Astrocyte of the cerebellum (primary cell): ENCODE results near the gene NUP107.
"Not testable (repeated sequence)": the region's sequence is repeated elsewhere in the genome, so short reads cannot be mapped to it uniquely, and the experiment has no call there.

Source experiments
- DNase-seq: peaks from one replicate; pipeline ENCODE4 v3.0.0-alpha.2; 2011; ENCODE audit warnings: low read depth
- H3K4me3 ChIP-seq: 2 replicates; pipeline ENCODE4 v1.5.1; 2011; ENCODE audit warnings: mild to moderate bottlenecking, low read depth, low read length, moderate library complexity
- in situ Hi-C: cut with HindIII; loops from 2 replicates; pipeline ENCODE4 v1.10.0; 2017; ENCODE audit warnings: low sequenced_read_pairs
- TF ChIP-seq, protein P1 (sequence below): IDR thresholded peaks from 2 replicates; pipeline ENCODE4 v1.5.1; 2012; ENCODE audit warnings: low read length, low read depth, moderate library complexity, mild to moderate bottlenecking; ENCODE audit errors: missing control alignments

NUP107 gene

DNA sequence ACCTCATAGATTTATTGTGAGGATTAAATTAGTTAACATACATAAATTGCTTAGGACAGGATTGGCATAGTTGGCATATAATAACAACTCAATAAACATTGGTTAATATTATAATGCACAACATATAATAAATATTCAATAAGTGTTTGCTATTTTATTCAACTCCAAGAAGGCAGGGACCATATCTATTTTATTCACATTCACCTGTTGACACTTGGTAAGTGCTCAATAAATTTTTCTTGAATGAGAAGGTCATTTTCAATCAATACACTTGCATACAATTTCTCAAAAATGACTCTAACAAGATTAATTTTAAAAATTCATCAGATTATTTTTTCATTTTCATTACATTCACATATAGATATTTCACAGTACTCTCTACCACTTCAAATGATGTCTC lies 12.4 kb upstream of the NUP107 start:
- in situ Hi-C loops = no loop called here
- no peak overlapping the region for H3K4me3 ChIP-seq
- TF ChIP-seq, protein P1, sequence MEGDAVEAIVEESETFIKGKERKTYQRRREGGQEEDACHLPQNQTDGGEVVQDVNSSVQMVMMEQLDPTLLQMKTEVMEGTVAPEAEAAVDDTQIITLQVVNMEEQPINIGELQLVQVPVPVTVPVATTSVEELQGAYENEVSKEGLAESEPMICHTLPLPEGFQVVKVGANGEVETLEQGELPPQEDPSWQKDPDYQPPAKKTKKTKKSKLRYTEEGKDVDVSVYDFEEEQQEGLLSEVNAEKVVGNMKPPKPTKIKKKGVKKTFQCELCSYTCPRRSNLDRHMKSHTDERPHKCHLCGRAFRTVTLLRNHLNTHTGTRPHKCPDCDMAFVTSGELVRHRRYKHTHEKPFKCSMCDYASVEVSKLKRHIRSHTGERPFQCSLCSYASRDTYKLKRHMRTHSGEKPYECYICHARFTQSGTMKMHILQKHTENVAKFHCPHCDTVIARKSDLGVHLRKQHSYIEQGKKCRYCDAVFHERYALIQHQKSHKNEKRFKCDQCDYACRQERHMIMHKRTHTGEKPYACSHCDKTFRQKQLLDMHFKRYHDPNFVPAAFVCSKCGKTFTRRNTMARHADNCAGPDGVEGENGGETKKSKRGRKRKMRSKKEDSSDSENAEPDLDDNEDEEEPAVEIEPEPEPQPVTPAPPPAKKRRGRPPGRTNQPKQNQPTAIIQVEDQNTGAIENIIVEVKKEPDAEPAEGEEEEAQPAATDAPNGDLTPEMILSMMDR = no peak
- no peak for DNase-seq

DNA sequence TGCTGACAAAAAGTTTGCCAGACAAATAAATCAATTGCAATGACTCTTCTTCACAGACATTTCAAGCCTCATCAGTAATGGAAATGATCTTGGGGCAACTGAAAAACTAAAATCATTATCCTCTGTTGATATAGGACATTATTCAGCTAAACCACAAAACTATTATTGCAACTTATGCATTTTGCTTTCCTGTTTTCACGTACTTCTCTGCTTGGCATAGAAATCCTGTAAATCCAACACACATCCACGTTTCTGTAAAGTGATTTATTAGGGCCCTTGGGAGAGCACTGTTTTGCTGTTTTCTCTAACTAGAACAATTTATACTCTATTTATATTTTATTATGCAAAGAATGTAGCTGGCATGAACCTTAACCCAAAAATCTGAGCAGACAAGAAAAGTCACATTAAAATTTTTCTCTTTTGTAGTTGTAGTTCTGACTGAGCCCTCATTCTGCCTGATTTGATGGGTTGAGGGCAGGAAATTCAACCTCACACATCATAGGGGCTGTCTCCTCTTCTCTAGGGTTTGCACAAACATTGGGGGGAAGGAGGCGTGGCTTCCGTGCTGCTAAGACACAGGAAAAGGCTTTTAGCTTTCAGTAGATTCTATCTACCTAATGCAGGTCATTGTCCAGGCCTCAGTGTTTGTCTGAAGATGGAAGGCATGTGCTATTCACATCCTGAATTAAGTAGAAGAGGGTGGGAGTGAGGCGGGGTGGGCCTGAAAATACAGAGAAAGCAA lies 11.5 kb upstream of the NUP107 start:
- in situ Hi-C loops = no loop called here
- DNase-seq = no peak

DNA sequence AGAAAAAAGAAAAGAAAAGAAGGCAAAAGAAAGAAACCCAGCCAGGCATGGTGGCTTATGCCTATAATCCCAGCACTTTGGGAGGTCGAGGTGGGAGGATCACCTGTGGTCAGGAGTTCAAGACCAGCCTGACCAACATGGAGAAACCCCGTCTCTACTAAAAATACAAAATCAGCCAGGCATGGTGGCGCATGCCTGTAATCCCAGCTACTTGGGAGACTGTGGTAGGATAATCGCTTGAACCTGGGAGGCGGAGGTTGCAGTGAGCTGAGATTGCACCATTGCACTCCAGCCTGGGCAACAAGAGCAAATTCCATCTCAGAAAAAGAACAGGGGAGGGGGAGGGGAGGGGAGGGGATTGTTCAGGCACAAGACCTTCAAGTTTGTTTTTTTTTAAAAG lies 9.9 kb upstream of the NUP107 start:
- H3K4me3 ChIP-seq, in situ Hi-C loops, DNase-seq: not testable (repeated sequence)

More for the DNA sequence above, 11.5 kb upstream of the NUP107 start:
- no peak overlapping the region for H3K4me3 ChIP-seq
- TF ChIP-seq, protein P1 = no peak

DNA sequence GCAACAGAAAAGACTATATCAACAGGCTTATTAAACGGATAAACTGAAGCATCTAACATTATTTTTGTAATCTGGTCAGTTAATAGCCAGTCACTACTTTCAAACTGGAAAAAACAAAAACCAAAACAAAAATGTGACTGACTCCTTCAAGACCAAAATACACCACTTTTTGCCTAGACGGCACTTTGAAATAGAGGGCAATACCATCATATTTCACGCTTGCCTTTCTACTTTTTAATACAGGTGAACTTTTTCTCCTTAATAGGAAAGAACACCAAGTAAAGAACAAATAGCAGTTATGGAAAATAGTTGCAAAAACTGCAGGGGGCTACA lies 550 bp upstream of the NUP107 start:
- TF ChIP-seq, protein P1 = no peak
- DNase-seq = no peak
- H3K4me3 ChIP-seq = peak overlapping the region; percentile 98
- in situ Hi-C loops = no loop called here

DNA sequence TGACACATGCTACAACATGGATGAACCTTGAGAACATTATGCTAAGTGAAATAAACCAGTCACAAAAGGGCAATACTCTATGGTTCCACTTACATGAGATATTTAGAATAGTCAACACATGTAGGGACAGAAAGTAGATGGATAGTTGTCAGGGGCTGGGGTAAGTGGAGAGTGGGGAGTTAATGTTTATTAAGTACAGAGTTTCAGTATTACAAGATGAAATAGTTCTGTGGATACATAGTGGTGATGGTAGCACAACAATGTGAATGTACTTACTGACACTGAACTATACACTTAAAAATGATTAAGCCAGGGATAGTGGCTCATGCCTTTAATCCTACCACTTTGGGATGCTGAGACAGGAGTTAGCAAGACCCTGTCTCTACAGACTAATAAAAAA lies 8.7 kb downstream of the NUP107 start:
- TF ChIP-seq, protein P1 = no peak
- H3K4me3 ChIP-seq = no peak overlapping the region
- DNase-seq = no peak
- in situ Hi-C loops = no loop called here

DNA sequence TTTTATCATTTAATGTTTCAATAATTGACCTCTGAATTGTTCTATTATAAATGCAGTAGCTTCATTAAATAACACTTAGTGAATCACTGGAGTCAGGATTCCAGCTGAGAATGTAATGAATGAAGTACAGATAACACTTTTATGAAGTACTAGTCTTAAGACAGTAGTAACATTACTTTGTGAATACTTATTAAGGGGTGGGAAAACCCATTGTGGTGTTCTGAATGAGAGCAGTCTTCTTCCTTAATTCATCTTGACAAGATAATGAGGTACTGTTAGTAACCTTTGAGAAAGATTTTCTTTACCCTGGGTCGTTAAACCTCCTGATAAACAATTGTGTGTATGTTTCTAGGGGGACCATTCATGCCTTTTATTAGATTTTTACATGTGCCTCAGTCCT lies 12.7 kb downstream of the NUP107 start:
- no peak overlapping the region for H3K4me3 ChIP-seq
- TF ChIP-seq, protein P1 = no peak
- in situ Hi-C loops = no loop called here
- DNase-seq = no peak

DNA sequence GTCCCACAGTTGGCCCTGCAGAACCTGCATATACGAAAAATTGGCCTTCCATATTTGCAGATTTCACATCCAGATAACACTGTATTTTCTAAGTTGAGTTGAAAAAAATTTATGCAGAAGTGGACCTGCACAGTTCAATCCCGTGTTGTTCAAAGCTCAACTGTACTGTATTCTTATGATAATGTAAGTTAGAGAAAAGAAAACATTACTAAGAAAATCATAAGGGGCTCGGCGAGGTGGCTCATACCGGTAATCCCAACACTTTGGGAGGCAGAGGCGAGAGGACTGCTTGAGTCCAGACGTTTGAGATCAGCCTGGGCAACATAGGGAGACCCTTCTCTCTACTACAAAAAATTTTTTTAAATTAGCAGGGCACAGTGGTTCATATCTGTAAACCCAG lies 41.0 kb downstream of the NUP107 start:
- H3K4me3 ChIP-seq = no peak overlapping the region
- in situ Hi-C loops = no loop called here
- TF ChIP-seq, protein P1 = no peak
- no peak for DNase-seq
